Measurements from ENCODE around the gene SAMD4A. TPM values are rescaled to one million over a fixed set of nuclear protein-coding genes. Genes with fewer than 3 reads are reported as not detected.

The SAMD4A gene
- total RNA-seq, 1 experiment from 2014 or later: 18.3 TPM

- no peak for DNase-seq
- Histone ChIP-seq H3K4me1 (replicated peaks; ENCODE audit: insufficient read depth) (no peaks in the 10 kb centered on the region), H3K4me2 (no peak overlapping the region), H3K9me2 (ENCODE audit: insufficient read depth) (no peaks in the 10 kb centered on the region), H3K4me3 (no peak overlapping the region), H3K27ac (no peak overlapping the region), H3F3A (ENCODE audit: insufficient read depth, low read depth) (no peaks in the 10 kb centered on the region), H4K20me1 (ENCODE audit: insufficient read depth) (no peaks in the 10 kb centered on the region), H3K36me3 (ENCODE audit: low read depth) (no peaks in the 10 kb centered on the region; the same call in 1 of the 2 replicates), H2AFZ (no peak overlapping the region), H3K9me3 (ENCODE audit: insufficient read depth, low read depth) (no peaks in the 10 kb centered on the region), H3K79me2 (ENCODE audit: low read depth) (no peaks in the 10 kb centered on the region), H3K27me3 (ENCODE audit: insufficient read depth, low read depth) (no peaks in the 10 kb centered on the region)
- no TSS peak for BruUV-seq (replicated peaks)
- ChIA-PET CTCF (interaction anchor here (0.5 kb wide), 1 partner anchor 23 kb away, joined by 7 read pairs; no protein-coding TSS in a partner anchor), POLR2A (ENCODE audit: unreplicated experiment) (interaction anchor here (1.1 kb wide), 1 partner anchor 20 kb away, joined by 3 read pairs; the partner anchor contains the start of gene CGRRF1)
- TF ChIP-seq, protein P1, sequence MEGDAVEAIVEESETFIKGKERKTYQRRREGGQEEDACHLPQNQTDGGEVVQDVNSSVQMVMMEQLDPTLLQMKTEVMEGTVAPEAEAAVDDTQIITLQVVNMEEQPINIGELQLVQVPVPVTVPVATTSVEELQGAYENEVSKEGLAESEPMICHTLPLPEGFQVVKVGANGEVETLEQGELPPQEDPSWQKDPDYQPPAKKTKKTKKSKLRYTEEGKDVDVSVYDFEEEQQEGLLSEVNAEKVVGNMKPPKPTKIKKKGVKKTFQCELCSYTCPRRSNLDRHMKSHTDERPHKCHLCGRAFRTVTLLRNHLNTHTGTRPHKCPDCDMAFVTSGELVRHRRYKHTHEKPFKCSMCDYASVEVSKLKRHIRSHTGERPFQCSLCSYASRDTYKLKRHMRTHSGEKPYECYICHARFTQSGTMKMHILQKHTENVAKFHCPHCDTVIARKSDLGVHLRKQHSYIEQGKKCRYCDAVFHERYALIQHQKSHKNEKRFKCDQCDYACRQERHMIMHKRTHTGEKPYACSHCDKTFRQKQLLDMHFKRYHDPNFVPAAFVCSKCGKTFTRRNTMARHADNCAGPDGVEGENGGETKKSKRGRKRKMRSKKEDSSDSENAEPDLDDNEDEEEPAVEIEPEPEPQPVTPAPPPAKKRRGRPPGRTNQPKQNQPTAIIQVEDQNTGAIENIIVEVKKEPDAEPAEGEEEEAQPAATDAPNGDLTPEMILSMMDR (conservative IDR thresholded peaks at IDR 0.05): no peak
- TF ChIP-seq EZH2 (IDR thresholded peaks at IDR 0.05; ENCODE audit: low read depth): no peak
- intact Hi-C loops (cut with micrococcal nuclease; ENCODE audit: unreplicated experiment): no loop called here
These were observed 37.1 kb upstream of the SAMD4A start for GRCh38 chr14:54529811-54530210.

GRCh38 chr14:54532111-54533012 lies 34.6 kb upstream of the SAMD4A start:
- no peak overlapping the region for H3K27ac ChIP-seq
- H4K20me1 ChIP-seq (ENCODE audit: insufficient read depth): no peaks in the 10 kb centered on the region
- H3K79me2 ChIP-seq (ENCODE audit: low read depth): no peaks in the 10 kb centered on the region
- H3K4me1 ChIP-seq (replicated peaks; ENCODE audit: insufficient read depth): no peaks in the 10 kb centered on the region
- H3K9me3 ChIP-seq (ENCODE audit: insufficient read depth, low read depth): no peaks in the 10 kb centered on the region
- no peak overlapping the region for H3K4me3 ChIP-seq
- no peaks in the 10 kb centered on the region; the same call in 1 of the 2 replicates for H3K36me3 ChIP-seq (ENCODE audit: low read depth)
- no peaks in the 10 kb centered on the region for H3K9me2 ChIP-seq (ENCODE audit: insufficient read depth)
- intact Hi-C loops (cut with micrococcal nuclease; ENCODE audit: unreplicated experiment): no loop called here
- POLR2A ChIA-PET (ENCODE audit: unreplicated experiment): no interaction called here
- H2AFZ ChIP-seq: no peak overlapping the region
- H3K27me3 ChIP-seq (ENCODE audit: insufficient read depth, low read depth): no peaks in the 10 kb centered on the region
- no peaks in the 10 kb centered on the region for H3F3A ChIP-seq (ENCODE audit: insufficient read depth, low read depth)
- no peak overlapping the region for H3K4me2 ChIP-seq
- CTCF ChIA-PET: interaction anchor here (0.6 kb wide), 1 partner anchor 32 kb away, joined by 5 read pairs; no protein-coding TSS in a partner anchor
- BruUV-seq (replicated peaks): no TSS peak
- no peak for DNase-seq
- TF ChIP-seq, protein P1 (conservative IDR thresholded peaks at IDR 0.05): no peak
- TF ChIP-seq EZH2 (IDR thresholded peaks at IDR 0.05; ENCODE audit: low read depth): no peak

DNA sequence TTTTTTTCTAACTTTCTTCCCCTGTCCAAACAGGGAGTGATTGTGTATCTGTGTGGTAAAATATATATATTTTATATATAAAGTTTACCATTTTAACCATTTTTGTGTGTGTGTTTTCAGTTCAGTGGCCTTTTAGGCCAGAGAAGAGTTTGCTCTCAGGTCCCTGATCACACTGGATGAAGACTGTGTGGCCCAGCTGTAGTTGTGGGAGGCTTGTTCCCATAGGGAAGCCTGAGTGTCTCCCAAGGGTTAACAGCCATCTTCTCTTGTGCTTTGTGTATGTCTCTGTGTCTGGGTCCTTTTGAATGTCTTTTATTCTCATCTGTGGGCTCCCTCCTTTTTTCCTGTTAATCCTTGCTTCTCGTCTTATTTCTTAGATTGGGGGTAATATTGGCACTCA lies 33.8 kb upstream of the SAMD4A start:
- ChIA-PET CTCF (no interaction called here), POLR2A (ENCODE audit: unreplicated experiment) (no interaction called here)
- no peak for DNase-seq
- BruUV-seq (replicated peaks): no TSS peak
- no peak overlapping the region for H3K4me2 ChIP-seq
- intact Hi-C loops (cut with micrococcal nuclease; ENCODE audit: unreplicated experiment): no loop called here
- no peaks in the 10 kb centered on the region; the same call in 1 of the 2 replicates for H3K36me3 ChIP-seq (ENCODE audit: low read depth)
- H3F3A ChIP-seq (ENCODE audit: insufficient read depth, low read depth): no peaks in the 10 kb centered on the region
- no peaks in the 10 kb centered on the region for H3K9me2 ChIP-seq (ENCODE audit: insufficient read depth)
- TF ChIP-seq, protein P1 (conservative IDR thresholded peaks at IDR 0.05): no peak
- no peak for TF ChIP-seq EZH2 (IDR thresholded peaks at IDR 0.05; ENCODE audit: low read depth)
- H3K79me2 ChIP-seq (ENCODE audit: low read depth): no peaks in the 10 kb centered on the region
- no peaks in the 10 kb centered on the region for H3K9me3 ChIP-seq (ENCODE audit: insufficient read depth, low read depth)
- H3K27me3 ChIP-seq (ENCODE audit: insufficient read depth, low read depth): no peaks in the 10 kb centered on the region
- no peak overlapping the region for H3K27ac ChIP-seq
- no peak overlapping the region for H2AFZ ChIP-seq
- H4K20me1 ChIP-seq (ENCODE audit: insufficient read depth): no peaks in the 10 kb centered on the region
- no peaks in the 10 kb centered on the region for H3K4me1 ChIP-seq (replicated peaks; ENCODE audit: insufficient read depth)
- no peak overlapping the region for H3K4me3 ChIP-seq

All from PC-9 (cell line).